ENCODE measurements around the gene PAX2. TPM values are rescaled to one million over a fixed set of nuclear protein-coding genes. Genes with fewer than 3 reads are reported as not detected.

The PAX2 gene
- total RNA-seq, 1 donor from 2014 or later: not detected

GRCh38 chr10:100837300-100837699, 91.9 kb downstream of the PAX2 start:
- Histone ChIP-seq H3K27me3 (ENCODE audit: control insufficient read depth in 3 of 3, insufficient read depth in 3 of 3, low read length in 3 of 3) (peaks cover 31 to 52% (median 49%) of the 10 kb centered on the region in 3 donors), H3K4me3 (ENCODE audit: low read length in 3 of 3) (no peak overlapping the region), H3K27ac (ENCODE audit: low read depth, low read length) (no peak overlapping the region), H3K9ac (ENCODE audit: low read depth in 1 of 3, low read length in 3 of 3) (no peak overlapping the region), H3K36me3 (ENCODE audit: control insufficient read depth in 3 of 3, insufficient read depth in 3 of 3, low read length in 3 of 3) (no peaks in the 10 kb centered on the region), H3K4me1 (ENCODE audit: control insufficient read depth in 3 of 3, insufficient read depth in 3 of 3, low read length in 3 of 3) (no peaks in the 10 kb centered on the region), H3K9me3 (ENCODE audit: control insufficient read depth in 3 of 3, low read length in 3 of 3) (peaks cover 0 to 2% (median 0%) of the 10 kb centered on the region in 3 donors)

- H3K9ac ChIP-seq (ENCODE audit: low read depth in 1 of 3, low read length in 3 of 3): no peak overlapping the region
- H3K4me3 ChIP-seq (ENCODE audit: low read length in 3 of 3): no peak overlapping the region
Observed at GRCh38 chr10:100838986-100839385, 93.6 kb downstream of the PAX2 start.

GRCh38 chr10:100841528-100841927, 96.1 kb downstream of the PAX2 start:
- H3K27me3 ChIP-seq (ENCODE audit: control insufficient read depth in 3 of 3, insufficient read depth in 3 of 3, low read length in 3 of 3): peaks cover 22 to 30% (median 29%) of the 10 kb centered on the region in 3 donors

More at GRCh38 chr10:100838986-100839385, 93.6 kb downstream of the PAX2 start:
- H3K36me3 ChIP-seq (ENCODE audit: control insufficient read depth in 3 of 3, insufficient read depth in 3 of 3, low read length in 3 of 3): no peaks in the 10 kb centered on the region
- no peak overlapping the region for H3K27ac ChIP-seq (ENCODE audit: low read depth, low read length)
- peaks cover 21 to 47% (median 44%) of the 10 kb centered on the region in 3 donors for H3K27me3 ChIP-seq (ENCODE audit: control insufficient read depth in 3 of 3, insufficient read depth in 3 of 3, low read length in 3 of 3)
- no peaks in the 10 kb centered on the region for H3K4me1 ChIP-seq (ENCODE audit: control insufficient read depth in 3 of 3, insufficient read depth in 3 of 3, low read length in 3 of 3)
- peaks cover 0 to 2% (median 0%) of the 10 kb centered on the region in 3 donors for H3K9me3 ChIP-seq (ENCODE audit: control insufficient read depth in 3 of 3, low read length in 3 of 3)

GRCh38 chr10:100847440-100847839, 102.1 kb downstream of the PAX2 start:
- Histone ChIP-seq H3K4me1 (ENCODE audit: control insufficient read depth in 3 of 3, insufficient read depth in 3 of 3, low read length in 3 of 3) (no peaks in the 10 kb centered on the region), H3K27me3 (ENCODE audit: control insufficient read depth in 3 of 3, insufficient read depth in 3 of 3, low read length in 3 of 3) (peaks cover 20 to 35% (median 33%) of the 10 kb centered on the region in 3 donors)

More at GRCh38 chr10:100841528-100841927, 96.1 kb downstream of the PAX2 start:
- Histone ChIP-seq H3K9me3 (ENCODE audit: control insufficient read depth in 3 of 3, low read length in 3 of 3) (peaks cover 0 to 2% (median 0%) of the 10 kb centered on the region in 3 donors), H3K36me3 (ENCODE audit: control insufficient read depth in 3 of 3, insufficient read depth in 3 of 3, low read length in 3 of 3) (no peaks in the 10 kb centered on the region), H3K4me1 (ENCODE audit: control insufficient read depth in 3 of 3, insufficient read depth in 3 of 3, low read length in 3 of 3) (no peaks in the 10 kb centered on the region), H3K27ac (ENCODE audit: low read depth, low read length) (no peak overlapping the region), H3K4me3 (ENCODE audit: low read length in 3 of 3) (no peak overlapping the region), H3K9ac (ENCODE audit: low read depth in 1 of 3, low read length in 3 of 3) (no peak overlapping the region)

GRCh38 chr10:100848770-100849169, 103.4 kb downstream of the PAX2 start:
- Histone ChIP-seq H3K9me3 (ENCODE audit: control insufficient read depth in 3 of 3, low read length in 3 of 3) (no peaks in the 10 kb centered on the region), H3K4me3 (ENCODE audit: low read length in 3 of 3) (no peak overlapping the region), H3K36me3 (ENCODE audit: control insufficient read depth in 3 of 3, insufficient read depth in 3 of 3, low read length in 3 of 3) (no peaks in the 10 kb centered on the region), H3K27ac (ENCODE audit: low read depth, low read length) (no peak overlapping the region), H3K27me3 (ENCODE audit: control insufficient read depth in 3 of 3, insufficient read depth in 3 of 3, low read length in 3 of 3) (peaks cover 25 to 38% (median 34%) of the 10 kb centered on the region in 3 donors), H3K9ac (ENCODE audit: low read depth in 1 of 3, low read length in 3 of 3) (no peak overlapping the region), H3K4me1 (ENCODE audit: control insufficient read depth in 3 of 3, insufficient read depth in 3 of 3, low read length in 3 of 3) (no peaks in the 10 kb centered on the region)

More at GRCh38 chr10:100847440-100847839, 102.1 kb downstream of the PAX2 start:
- Histone ChIP-seq H3K9me3 (ENCODE audit: control insufficient read depth in 3 of 3, low read length in 3 of 3) (no peaks in the 10 kb centered on the region), H3K27ac (ENCODE audit: low read depth, low read length) (no peak overlapping the region), H3K9ac (ENCODE audit: low read depth in 1 of 3, low read length in 3 of 3) (no peak overlapping the region), H3K36me3 (ENCODE audit: control insufficient read depth in 3 of 3, insufficient read depth in 3 of 3, low read length in 3 of 3) (no peaks in the 10 kb centered on the region), H3K4me3 (ENCODE audit: low read length in 3 of 3) (no peak overlapping the region)

- H3K27me3 ChIP-seq (ENCODE audit: control insufficient read depth in 3 of 3, insufficient read depth in 3 of 3, low read length in 3 of 3): peaks cover 21 to 44% (median 39%) of the 10 kb centered on the region in 3 donors
- no peaks in the 10 kb centered on the region for H3K36me3 ChIP-seq (ENCODE audit: control insufficient read depth in 3 of 3, insufficient read depth in 3 of 3, low read length in 3 of 3)
- H3K4me3 ChIP-seq (ENCODE audit: low read length in 3 of 3): no peak overlapping the region
- H3K27ac ChIP-seq (ENCODE audit: low read depth, low read length): no peak overlapping the region
- H3K9me3 ChIP-seq (ENCODE audit: control insufficient read depth in 3 of 3, low read length in 3 of 3): no peaks in the 10 kb centered on the region
- no peak overlapping the region for H3K9ac ChIP-seq (ENCODE audit: low read depth in 1 of 3, low read length in 3 of 3)
- H3K4me1 ChIP-seq (ENCODE audit: control insufficient read depth in 3 of 3, insufficient read depth in 3 of 3, low read length in 3 of 3): no peaks in the 10 kb centered on the region
Observed at GRCh38 chr10:100858261-100858660, 112.9 kb downstream of the PAX2 start.

- Histone ChIP-seq H3K4me3 (ENCODE audit: low read length in 3 of 3) (no peak overlapping the region), H3K27ac (ENCODE audit: low read depth, low read length) (no peak overlapping the region), H3K36me3 (ENCODE audit: control insufficient read depth in 3 of 3, insufficient read depth in 3 of 3, low read length in 3 of 3) (no peaks in the 10 kb centered on the region), H3K4me1 (ENCODE audit: control insufficient read depth in 3 of 3, insufficient read depth in 3 of 3, low read length in 3 of 3) (no peaks in the 10 kb centered on the region), H3K9me3 (ENCODE audit: control insufficient read depth in 3 of 3, low read length in 3 of 3) (no peaks in the 10 kb centered on the region), H3K27me3 (ENCODE audit: control insufficient read depth in 3 of 3, insufficient read depth in 3 of 3, low read length in 3 of 3) (peaks cover 20 to 44% (median 39%) of the 10 kb centered on the region in 3 donors), H3K9ac (ENCODE audit: low read depth in 1 of 3, low read length in 3 of 3) (no peak overlapping the region)
Observed at GRCh38 chr10:100858747-100859483, 113.5 kb downstream of the PAX2 start.

GRCh38 chr10:100859484-100859763, 114.0 kb downstream of the PAX2 start:
- Histone ChIP-seq H3K9me3 (ENCODE audit: control insufficient read depth in 3 of 3, low read length in 3 of 3) (no peaks in the 10 kb centered on the region), H3K4me3 (ENCODE audit: low read length in 3 of 3) (no peak overlapping the region), H3K9ac (ENCODE audit: low read depth in 1 of 3, low read length in 3 of 3) (no peak overlapping the region), H3K36me3 (ENCODE audit: control insufficient read depth in 3 of 3, insufficient read depth in 3 of 3, low read length in 3 of 3) (no peaks in the 10 kb centered on the region), H3K27me3 (ENCODE audit: control insufficient read depth in 3 of 3, insufficient read depth in 3 of 3, low read length in 3 of 3) (peaks cover 20 to 45% (median 39%) of the 10 kb centered on the region in 3 donors), H3K4me1 (ENCODE audit: control insufficient read depth in 3 of 3, insufficient read depth in 3 of 3, low read length in 3 of 3) (no peaks in the 10 kb centered on the region), H3K27ac (ENCODE audit: low read depth, low read length) (no peak overlapping the region)

- no peaks in the 10 kb centered on the region for H3K9me3 ChIP-seq (ENCODE audit: control insufficient read depth in 3 of 3, low read length in 3 of 3)
- H3K27me3 ChIP-seq (ENCODE audit: control insufficient read depth in 3 of 3, insufficient read depth in 3 of 3, low read length in 3 of 3): peaks cover 20 to 64% (median 55%) of the 10 kb centered on the region in 3 donors
- no peaks in the 10 kb centered on the region for H3K36me3 ChIP-seq (ENCODE audit: control insufficient read depth in 3 of 3, insufficient read depth in 3 of 3, low read length in 3 of 3)
- no peak overlapping the region for H3K4me3 ChIP-seq (ENCODE audit: low read length in 3 of 3)
- no peak overlapping the region for H3K27ac ChIP-seq (ENCODE audit: low read depth, low read length)
- no peak overlapping the region for H3K9ac ChIP-seq (ENCODE audit: low read depth in 1 of 3, low read length in 3 of 3)
- H3K4me1 ChIP-seq (ENCODE audit: control insufficient read depth in 3 of 3, insufficient read depth in 3 of 3, low read length in 3 of 3): no peaks in the 10 kb centered on the region
Observed at GRCh38 chr10:100863433-100863832, 118.1 kb downstream of the PAX2 start.

- Histone ChIP-seq H3K9ac (ENCODE audit: low read depth in 1 of 3, low read length in 3 of 3) (no peak overlapping the region), H3K4me1 (ENCODE audit: control insufficient read depth in 3 of 3, insufficient read depth in 3 of 3, low read length in 3 of 3) (no peaks in the 10 kb centered on the region), H3K27ac (ENCODE audit: low read depth, low read length) (no peak overlapping the region), H3K36me3 (ENCODE audit: control insufficient read depth in 3 of 3, insufficient read depth in 3 of 3, low read length in 3 of 3) (no peaks in the 10 kb centered on the region), H3K4me3 (ENCODE audit: low read length in 3 of 3) (no peak overlapping the region), H3K9me3 (ENCODE audit: control insufficient read depth in 3 of 3, low read length in 3 of 3) (no peaks in the 10 kb centered on the region), H3K27me3 (ENCODE audit: control insufficient read depth in 3 of 3, insufficient read depth in 3 of 3, low read length in 3 of 3) (peaks cover 12 to 63% (median 54%) of the 10 kb centered on the region in 3 donors)
Observed at GRCh38 chr10:100864036-100864885, 118.9 kb downstream of the PAX2 start.
